B cell (primary cell): Measurements from ENCODE around the gene VENTX. TPM values are rescaled to one million over a fixed set of nuclear protein-coding genes. Genes with fewer than 3 reads are reported as not detected.
A peak's percentile ranks its signal among the peaks of the same experiment; 100 is the strongest.

ENCODE experiments used
- ATAC-seq: fragments of 200-7000 bp; cut with Tn5 transposase; one replicate; pipeline ENCODE4 v1.10.0; 2021; ENCODE audit warnings: low read depth, mild to moderate bottlenecking, moderate number of reproducible peaks, moderate library complexity
- CTCF ChIA-PET: fragments of 350-600 bp; sonication (Branson Sonifier 250); formaldehyde crosslinking; loops from one replicate; lab custom pipeline; 2021; ENCODE audit warnings: antibody characterized with exemption, inconsistent platforms; lab: Charles Lee
- POLR2A ChIA-PET: fragments of 350-600 bp; sonication (Branson Sonifier 250); formaldehyde crosslinking; loops from one replicate; lab custom pipeline; 2021; ENCODE audit warnings: antibody characterized with exemption; lab: Charles Lee
- DNase-seq: peaks from one replicate; pipeline ENCODE4 v3.0.0; 2013
- H2AFZ ChIP-seq: 2 replicates; pipeline ENCODE4 v1.6.1; 2012; ENCODE audit warnings: mild to moderate bottlenecking, low read depth, low read length; ENCODE audit not compliant: insufficient read depth, poor library complexity, severe bottlenecking
- H3K27ac ChIP-seq, 2 donors: 1 replicate in 1 of 2; 2 replicates in 1 of 2; pipeline ENCODE4 v1.5.1; 2012 to 2013; ENCODE audit warnings: low read length in 2 of 2, mild to moderate bottlenecking in 2 of 2, moderate library complexity in 1 of 2
- H3K27me3 ChIP-seq, 4 experiments: fragments of 200-600 bp in 1 of 4; sonication (generic) in 1 of 4; replicated peaks in 1 of 4; 1 replicate in 2 of 4; 2 replicates in 2 of 4; pipeline versions ENCODE4 v1.6.1 to v1.7.0; 2013 to 2016; ENCODE audit warnings: low read length in 3 of 4, mild to moderate bottlenecking in 2 of 4, mixed read lengths in 1 of 4, moderate library complexity in 1 of 4; ENCODE audit not compliant: insufficient read depth in 4 of 4, control insufficient read depth in 3 of 4; ENCODE audit errors: control extremely low read depth in 1 of 4
- H3K36me3 ChIP-seq, 2 experiments: replicated peaks in 1 of 2; 1 replicate in 1 of 2; 2 replicates in 1 of 2; pipeline versions ENCODE4 v1.6.1 to v1.7.1; 2013; ENCODE audit warnings: low read length in 1 of 2; ENCODE audit not compliant: insufficient read depth in 2 of 2, control insufficient read depth in 1 of 2; ENCODE audit errors: control extremely low read depth in 1 of 2, extremely low read depth in 1 of 2
- H3K4me1 ChIP-seq, 2 donors: fragments of 200-600 bp in 1 of 2; sonication (generic) in 1 of 2; 1 replicate in 1 of 2; 2 replicates in 1 of 2; pipeline versions ENCODE4 v1.5.1 to v1.6.1; 2013 to 2017; ENCODE audit warnings: low read length in 2 of 2; ENCODE audit not compliant: control insufficient read depth in 2 of 2, insufficient read depth in 2 of 2
- H3K4me2 ChIP-seq: replicated peaks from 2 replicates; pipeline ENCODE3; 2012; ENCODE audit warnings: mild to moderate bottlenecking, low read depth, low read length; ENCODE audit not compliant: poor library complexity, severe bottlenecking
- H3K4me3 ChIP-seq, 5 experiments: fragments of 200-600 bp in 1 of 5; sonication (generic) in 1 of 5; 1 replicate in 3 of 5; 2 replicates in 2 of 5; pipeline versions ENCODE4 v1.5.1 to v1.7.0; 2011 to 2016; ENCODE audit warnings: low read length in 4 of 5, mild to moderate bottlenecking in 4 of 5, low read depth in 2 of 5, control low read depth in 1 of 5, moderate library complexity in 1 of 5; ENCODE audit not compliant: insufficient read depth in 1 of 5; ENCODE audit errors: control extremely low read depth in 1 of 5, extremely low read depth in 1 of 5
- H3K79me2 ChIP-seq: fragments of 200-600 bp; sonication (generic); one replicate; pipeline ENCODE4 v1.6.0; 2016; ENCODE audit warnings: low read length; ENCODE audit not compliant: control insufficient read depth, insufficient read depth
- H3K9ac ChIP-seq: fragments of 200-600 bp; sonication (generic); 2 replicates; pipeline ENCODE4 v1.6.1; 2017; ENCODE audit warnings: mild to moderate bottlenecking, low read length, moderate library complexity
- H3K9me3 ChIP-seq, 3 donors: one replicate each; pipeline versions ENCODE4 v1.6.1 to v1.7.1; 2013; ENCODE audit warnings: low read length in 2 of 3; ENCODE audit not compliant: control insufficient read depth in 2 of 3, insufficient read depth in 1 of 3; ENCODE audit errors: control extremely low read depth in 1 of 3
- H4K20me1 ChIP-seq: 2 replicates; pipeline ENCODE4 v1.6.0; 2012; ENCODE audit warnings: mild to moderate bottlenecking, low read length; ENCODE audit not compliant: insufficient read depth, control insufficient read depth, poor library complexity, severe bottlenecking
- H3K27ac Mint-ChIP-seq: one replicate; pipeline ENCODE4 v1.8.0; 2021; ENCODE audit warnings: mixed read lengths
- H3K27me3 Mint-ChIP-seq: one replicate; pipeline ENCODE4 v1.8.0; 2021; ENCODE audit warnings: mixed read lengths
- H3K4me1 Mint-ChIP-seq: one replicate; pipeline ENCODE4 v1.8.0; 2021; ENCODE audit warnings: mixed read lengths
- H3K4me3 Mint-ChIP-seq: one replicate; pipeline ENCODE4 v1.8.0; 2021; ENCODE audit warnings: mixed read lengths
- H3K9me3 Mint-ChIP-seq: one replicate; pipeline ENCODE4 v1.8.0; 2022; ENCODE audit warnings: mixed read lengths; ENCODE audit not compliant: insufficient read depth
- EZH2 ChIP-seq: IDR thresholded peaks from 2 replicates; pipeline ENCODE4 v1.6.1; 2012; ENCODE audit warnings: borderline replicate concordance, low read depth, mild to moderate bottlenecking, moderate library complexity, low read length; ENCODE audit not compliant: insufficient read depth, poor library complexity, severe bottlenecking
- WGBS: methylation state at CpG from one replicate; pipeline ENCODE4 v1.1.5; 2013; ENCODE audit warnings: missing lambda C conversion rate; ENCODE audit not compliant: insufficient coverage; 5-methylcytosine and 5-hydroxymethylcytosine counted together
- intact Hi-C: fragments of 100-400 bp; cut with micrococcal nuclease; formaldehyde crosslinking; loops from one replicate; pipeline ENCODE4 v1.10.0; 2022
- polyA plus RNA-seq: library from polyadenylated mRNA; depleted of rRNA; stranded (reverse); fragments of >200 nt; gene quantifications from 2 replicates; pipeline ENCODE4 v1.2.3, GENCODE V29; 2012
- total RNA-seq, 2 donors: library from RNA; stranded (reverse); fragments of 120-200 nt in 1 of 2; gene quantifications; 1 replicate in 1 of 2; 2 replicates in 1 of 2; pipeline versions ENCODE4 v1.2.3 to v1.2.4, GENCODE V29; 2013 to 2022
- TF ChIP-seq, protein P1 (sequence below): fragments of 200-600 bp; IDR thresholded peaks from one replicate; pipeline ENCODE4 v1.8.0; 2022; ENCODE audit warnings: antibody characterized with exemption, mild to moderate bottlenecking

The VENTX gene
- total and polyA plus RNA-seq, 2 donors (not counting 1 experiment from before 2014, with no cell fraction given), result 0.82 TPM; not detected in 1

DNA sequence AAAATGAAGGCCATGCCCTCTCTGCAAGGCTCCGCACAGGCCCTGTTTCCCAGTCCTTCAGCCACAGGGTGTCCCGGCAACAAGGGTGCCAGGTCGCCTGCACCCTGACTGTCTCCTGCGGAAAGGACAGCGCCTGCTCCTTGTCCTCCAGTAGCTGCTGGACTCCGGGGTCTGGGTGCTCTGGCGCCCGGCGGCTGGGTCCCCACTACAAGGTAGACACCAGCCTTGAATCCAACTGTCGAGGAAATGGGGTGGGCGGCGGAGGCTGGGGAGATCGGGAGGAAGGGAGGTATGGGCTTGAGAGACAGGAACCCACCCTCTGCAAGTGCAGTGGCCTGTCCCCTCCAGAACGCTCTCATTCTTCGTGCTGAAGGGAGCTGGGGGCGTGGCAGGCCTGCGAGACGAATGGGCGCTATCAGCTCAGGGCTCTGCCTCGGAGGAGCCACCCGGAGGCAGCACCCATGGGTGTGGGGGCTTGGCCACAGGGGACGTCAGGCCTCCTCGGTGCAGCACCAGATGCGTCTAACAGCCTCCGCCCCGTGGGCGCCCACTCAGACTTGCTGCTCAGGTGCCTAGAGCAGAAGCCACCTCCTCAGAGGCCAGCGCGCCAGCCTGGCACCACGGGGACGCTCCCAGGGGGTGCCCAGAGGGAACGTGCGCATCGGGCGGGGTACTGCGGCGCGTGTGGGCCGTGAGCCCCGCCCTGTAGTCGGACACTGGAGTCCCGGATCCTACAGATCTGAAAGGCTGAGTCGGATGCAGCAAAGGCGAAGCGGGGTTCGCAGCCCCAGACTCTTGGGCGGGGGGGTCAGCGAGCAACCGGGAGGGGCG lies 23.5 kb downstream of the VENTX start:
- Histone ChIP-seq H3K4me1 (peaks cover 59 to 78% of the 10 kb centered on the region in 2 donors), H3K36me3 (peaks cover 0 to 12% of the 10 kb centered on the region in 2 experiments), H3K4me3 (peak overlapping the region in 4 of 5 experiments; percentile 49 to 79 (median 62)), H3K79me2 (no peaks in the 10 kb centered on the region), H3K9me3 (no peaks in the 10 kb centered on the region), H3K9ac (peak overlapping the region; percentile 88), H3K27ac (peak overlapping the region; percentile 73 to 87), H3K4me2 (peak overlapping the region; percentile 91), H2AFZ (peak overlapping the region; percentile 73), H4K20me1 (no peaks in the 10 kb centered on the region), H3K27me3 (no peaks in the 10 kb centered on the region)
- peak overlapping the region; percentile 93 for H3K27ac Mint-ChIP-seq
- DNase-seq (peak; percentile 88), ATAC-seq (peak; percentile 55)
- peaks cover 74% of the 10 kb centered on the region for H3K4me1 Mint-ChIP-seq
- H3K4me3 Mint-ChIP-seq, result peak overlapping the region; percentile 89
- 19% methylated on average over 44 of the region's 50 CpGs for WGBS
- no peaks in the 10 kb centered on the region for H3K9me3 Mint-ChIP-seq
- ChIA-PET CTCF (interaction anchor here (0.9 to 8.9 kb wide), 2 partner anchors 14 to 17 kb away, joined by 3 to 80 read pairs; partner anchors contain the start of gene ADAM8), POLR2A (interaction anchor here (0.6 to 2.2 kb wide), 5 partner anchors 14 to 21 kb away, joined by 3 to 10 read pairs (median 3); no protein-coding TSS in a partner anchor)
- TF ChIP-seq, protein P1, sequence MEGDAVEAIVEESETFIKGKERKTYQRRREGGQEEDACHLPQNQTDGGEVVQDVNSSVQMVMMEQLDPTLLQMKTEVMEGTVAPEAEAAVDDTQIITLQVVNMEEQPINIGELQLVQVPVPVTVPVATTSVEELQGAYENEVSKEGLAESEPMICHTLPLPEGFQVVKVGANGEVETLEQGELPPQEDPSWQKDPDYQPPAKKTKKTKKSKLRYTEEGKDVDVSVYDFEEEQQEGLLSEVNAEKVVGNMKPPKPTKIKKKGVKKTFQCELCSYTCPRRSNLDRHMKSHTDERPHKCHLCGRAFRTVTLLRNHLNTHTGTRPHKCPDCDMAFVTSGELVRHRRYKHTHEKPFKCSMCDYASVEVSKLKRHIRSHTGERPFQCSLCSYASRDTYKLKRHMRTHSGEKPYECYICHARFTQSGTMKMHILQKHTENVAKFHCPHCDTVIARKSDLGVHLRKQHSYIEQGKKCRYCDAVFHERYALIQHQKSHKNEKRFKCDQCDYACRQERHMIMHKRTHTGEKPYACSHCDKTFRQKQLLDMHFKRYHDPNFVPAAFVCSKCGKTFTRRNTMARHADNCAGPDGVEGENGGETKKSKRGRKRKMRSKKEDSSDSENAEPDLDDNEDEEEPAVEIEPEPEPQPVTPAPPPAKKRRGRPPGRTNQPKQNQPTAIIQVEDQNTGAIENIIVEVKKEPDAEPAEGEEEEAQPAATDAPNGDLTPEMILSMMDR, result no peak
- no peak for TF ChIP-seq EZH2
- no peaks in the 10 kb centered on the region for H3K27me3 Mint-ChIP-seq
- intact Hi-C loops, result loop anchor here (1.0 to 5.0 kb wide), 5 partner anchors 14 to 929 kb away; partner anchors contain the start of genes ECHS1 and LRRC27
